ENCODE measurements around the gene DLGAP4.

Gene DLGAP4

GRCh38 chr20:36335206-36335870 lies 29.2 kb downstream of the DLGAP4 start:
- no peak for DNase-seq (ENCODE audit: low read depth)
- H3K4me3 ChIP-seq (ENCODE audit: low read length): no peak overlapping the region
- TF ChIP-seq, protein P1, sequence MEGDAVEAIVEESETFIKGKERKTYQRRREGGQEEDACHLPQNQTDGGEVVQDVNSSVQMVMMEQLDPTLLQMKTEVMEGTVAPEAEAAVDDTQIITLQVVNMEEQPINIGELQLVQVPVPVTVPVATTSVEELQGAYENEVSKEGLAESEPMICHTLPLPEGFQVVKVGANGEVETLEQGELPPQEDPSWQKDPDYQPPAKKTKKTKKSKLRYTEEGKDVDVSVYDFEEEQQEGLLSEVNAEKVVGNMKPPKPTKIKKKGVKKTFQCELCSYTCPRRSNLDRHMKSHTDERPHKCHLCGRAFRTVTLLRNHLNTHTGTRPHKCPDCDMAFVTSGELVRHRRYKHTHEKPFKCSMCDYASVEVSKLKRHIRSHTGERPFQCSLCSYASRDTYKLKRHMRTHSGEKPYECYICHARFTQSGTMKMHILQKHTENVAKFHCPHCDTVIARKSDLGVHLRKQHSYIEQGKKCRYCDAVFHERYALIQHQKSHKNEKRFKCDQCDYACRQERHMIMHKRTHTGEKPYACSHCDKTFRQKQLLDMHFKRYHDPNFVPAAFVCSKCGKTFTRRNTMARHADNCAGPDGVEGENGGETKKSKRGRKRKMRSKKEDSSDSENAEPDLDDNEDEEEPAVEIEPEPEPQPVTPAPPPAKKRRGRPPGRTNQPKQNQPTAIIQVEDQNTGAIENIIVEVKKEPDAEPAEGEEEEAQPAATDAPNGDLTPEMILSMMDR (conservative IDR thresholded peaks at IDR 0.05; ENCODE audit: low read length): no peak

- no peak overlapping the region for H3K4me3 ChIP-seq (ENCODE audit: low read length)
- no peak for DNase-seq (ENCODE audit: low read depth)
- TF ChIP-seq, protein P1 (conservative IDR thresholded peaks at IDR 0.05; ENCODE audit: low read length): no peak
Measured at GRCh38 chr20:36336204-36336603, 30.1 kb downstream of the DLGAP4 start.

DNA sequence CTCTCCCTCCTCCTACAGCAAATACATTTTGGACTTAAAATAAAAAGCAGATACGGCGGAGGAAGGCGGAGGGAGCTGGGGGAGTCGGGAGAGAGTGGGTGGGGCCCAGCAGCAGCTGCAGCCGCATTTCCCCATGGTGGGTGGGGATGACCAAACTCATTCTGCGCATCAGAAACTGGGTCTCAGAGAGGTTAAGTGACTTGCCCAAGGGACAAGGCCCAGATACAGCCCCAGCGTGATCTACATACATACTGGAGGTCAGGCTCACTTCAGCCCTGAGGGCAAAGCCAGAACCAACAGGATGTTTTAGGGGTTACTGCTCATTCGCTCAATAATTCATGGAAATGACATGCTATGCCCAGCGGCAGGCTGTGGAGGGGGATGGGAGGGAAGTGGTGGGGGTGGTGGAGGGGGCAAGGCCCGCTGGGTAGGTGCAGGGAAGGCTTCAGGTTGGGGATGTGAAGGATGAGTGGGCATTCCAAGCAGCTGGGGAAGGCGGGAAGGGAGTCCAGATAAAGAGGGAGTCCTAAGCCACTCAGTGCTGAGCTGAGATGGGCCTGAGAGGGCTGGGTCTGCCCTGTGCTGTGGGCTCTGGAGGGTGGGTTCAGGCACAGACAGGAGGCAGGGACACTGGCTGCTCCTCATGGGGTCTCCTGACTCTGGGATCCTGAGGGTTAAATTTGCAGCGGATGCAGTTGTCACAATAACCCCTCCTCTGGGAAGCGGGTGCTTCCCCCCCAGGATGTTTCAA lies 31.0 kb downstream of the DLGAP4 start:
- no peak for DNase-seq (ENCODE audit: low read depth)
- TF ChIP-seq, protein P1 (conservative IDR thresholded peaks at IDR 0.05; ENCODE audit: low read length): no peak
- no peak overlapping the region for H3K4me3 ChIP-seq (ENCODE audit: low read length)

DNA sequence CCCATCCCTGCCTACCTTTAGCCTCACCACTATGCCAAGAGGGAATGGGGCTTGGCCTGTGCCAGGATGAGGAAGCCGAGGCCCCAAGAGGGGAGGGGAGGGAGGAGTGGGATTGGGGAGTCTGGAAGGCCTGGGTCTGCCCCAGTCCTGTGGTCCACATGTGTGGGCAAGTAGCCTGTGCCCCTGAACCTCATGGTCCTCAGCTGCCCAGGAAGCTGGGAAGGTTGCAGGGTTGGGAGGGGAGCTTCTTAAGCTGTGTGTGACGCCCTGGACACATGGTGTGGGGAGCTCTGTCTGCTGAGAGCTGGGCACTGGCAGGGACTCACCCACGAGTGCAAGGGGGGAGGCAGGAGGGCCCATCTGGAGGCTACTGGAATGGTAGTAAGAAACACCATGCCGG lies 31.7 kb downstream of the DLGAP4 start:
- TF ChIP-seq, protein P1 (conservative IDR thresholded peaks at IDR 0.05; ENCODE audit: low read length): no peak
- no peak for DNase-seq (ENCODE audit: low read depth)
- H3K4me3 ChIP-seq (ENCODE audit: low read length): no peak overlapping the region

GRCh38 chr20:36339646-36340592 lies 33.8 kb downstream of the DLGAP4 start:
- TF ChIP-seq, protein P1 (conservative IDR thresholded peaks at IDR 0.05; ENCODE audit: low read length): no peak
- no peak for DNase-seq (ENCODE audit: low read depth)
- H3K4me3 ChIP-seq (ENCODE audit: low read length): no peak overlapping the region

DNA sequence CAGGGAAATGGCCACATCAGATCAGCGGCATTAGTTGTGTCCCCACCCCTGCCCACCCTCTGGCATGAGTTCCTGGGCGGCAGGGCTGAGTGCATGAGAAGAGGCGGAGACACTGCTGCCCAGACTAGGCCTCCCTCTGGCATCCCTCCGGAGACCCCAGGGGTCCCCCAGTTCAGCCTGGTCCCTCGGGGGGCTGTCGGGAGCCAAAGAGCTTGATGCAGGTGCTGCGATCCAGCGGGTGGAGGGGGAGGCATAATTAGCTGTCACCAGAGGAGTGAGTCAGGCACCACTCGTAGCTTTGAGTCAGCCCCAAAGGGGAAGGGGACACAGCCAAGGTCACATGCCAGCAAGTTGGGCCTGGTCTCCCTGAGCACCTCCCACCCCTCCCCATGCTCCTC lies 34.5 kb downstream of the DLGAP4 start:
- no peak overlapping the region for H3K4me3 ChIP-seq (ENCODE audit: low read length)
- TF ChIP-seq, protein P1 (conservative IDR thresholded peaks at IDR 0.05; ENCODE audit: low read length): no peak
- DNase-seq (ENCODE audit: low read depth): no peak

Data from AG10803 (cell line).